Osteoblast (primary cell): ENCODE results near the gene FNBP1. TPM values are rescaled to one million over a fixed set of nuclear protein-coding genes. Genes with fewer than 3 reads are reported as not detected.

Source experiments
- DNase-seq: peaks from one replicate; pipeline ENCODE4 v3.0.0; 2011; ENCODE audit warnings: low spot score, mixed read lengths; ENCODE audit not compliant: insufficient read length; ENCODE audit errors: missing footprints
- H2AFZ ChIP-seq: 2 replicates; pipeline ENCODE4 v1.6.0; 2011; ENCODE audit warnings: mild to moderate bottlenecking, low read length
- H3K27ac ChIP-seq: 2 replicates; pipeline ENCODE4 v1.5.1; 2011; ENCODE audit warnings: mild to moderate bottlenecking, low read depth, low read length, moderate library complexity
- H3K27me3 ChIP-seq: 2 replicates; pipeline ENCODE4 v1.6.0; 2012; ENCODE audit warnings: mild to moderate bottlenecking, control low read depth, inconsistent platforms, low read length, moderate library complexity; ENCODE audit not compliant: insufficient read depth
- H3K36me3 ChIP-seq: 2 replicates; pipeline ENCODE4 v1.5.1; 2011; ENCODE audit warnings: mild to moderate bottlenecking, low read length, control low read depth, moderate library complexity; ENCODE audit not compliant: insufficient read depth
- H3K4me1 ChIP-seq: 2 replicates; pipeline ENCODE4 v1.5.1; 2011; ENCODE audit warnings: mild to moderate bottlenecking, low read length, control low read depth, moderate library complexity; ENCODE audit not compliant: insufficient read depth
- H3K4me2 ChIP-seq: 2 replicates; pipeline ENCODE4 v1.6.0; 2011; ENCODE audit warnings: mild to moderate bottlenecking, low read length; ENCODE audit not compliant: insufficient read depth
- H3K4me3 ChIP-seq: fragments of 200-600 bp; sonication (generic); 3 replicates; pipeline ENCODE4 v1.5.1; 2012; ENCODE audit warnings: mild to moderate bottlenecking, low read length, inconsistent platforms; ENCODE audit not compliant: insufficient read depth
- H3K79me2 ChIP-seq: 2 replicates; pipeline ENCODE4 v1.6.0; 2012; ENCODE audit warnings: mild to moderate bottlenecking, low read length, control low read depth, inconsistent platforms; ENCODE audit not compliant: insufficient read depth
- H3K9me3 ChIP-seq: 2 replicates; pipeline ENCODE4 v1.5.1; 2011; ENCODE audit warnings: low read depth, low read length, control low read depth
- H4K20me1 ChIP-seq: 2 replicates; pipeline ENCODE4 v1.6.0; 2012; ENCODE audit warnings: mild to moderate bottlenecking, low read length, control low read depth; ENCODE audit not compliant: insufficient read depth
- total RNA-seq: library from RNA; depleted of rRNA; stranded (reverse); fragments of >200 nt; gene quantifications from 2 replicates; pipeline ENCODE4 v1.2.3, GENCODE V29; 2012
- TF ChIP-seq, protein P1 (sequence below): IDR thresholded peaks from 2 replicates; pipeline ENCODE4 v1.5.1; 2011; ENCODE audit warnings: mild to moderate bottlenecking, low read depth, low read length, moderate library complexity; ENCODE audit errors: extremely low read depth

FNBP1 gene
- total RNA-seq, 1 donor = 31.8 TPM

DNA sequence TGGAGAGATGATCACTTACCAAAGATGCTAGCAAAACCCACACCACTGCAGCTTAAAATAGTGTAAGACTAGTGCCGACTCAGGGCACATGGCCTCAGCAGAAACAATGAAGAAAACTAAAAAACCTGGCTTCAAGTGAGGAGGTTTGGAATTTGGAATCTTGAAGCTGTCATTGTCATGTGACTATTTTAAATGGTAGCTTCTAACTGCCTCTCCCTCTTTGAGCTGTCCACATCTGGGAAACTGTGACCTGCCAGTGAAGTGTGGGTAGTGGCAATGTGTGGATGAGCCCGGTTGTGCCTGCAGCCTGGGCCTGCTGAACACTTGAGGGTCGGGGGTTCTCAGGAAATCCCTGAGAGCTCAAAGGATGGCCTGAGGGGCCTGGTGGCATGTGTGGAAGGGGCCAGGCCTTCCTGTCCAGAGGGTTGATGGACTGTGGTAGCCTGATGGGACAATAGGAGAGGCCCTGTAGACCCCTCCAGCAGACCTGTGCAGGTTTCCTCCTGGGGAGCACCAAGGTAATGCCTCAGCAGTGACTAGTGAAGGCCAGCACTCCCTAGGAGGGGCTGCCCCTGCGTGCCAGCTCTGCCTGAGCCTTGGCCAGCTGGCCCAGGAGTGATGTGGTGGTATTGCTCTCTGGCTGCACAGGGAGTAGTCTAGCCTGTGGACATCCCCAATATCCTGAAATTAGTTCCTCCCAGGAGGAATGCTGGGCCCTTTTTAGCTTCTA lies 194.1 kb downstream of the FNBP1 start:
- H4K20me1 ChIP-seq = peaks cover 14% of the 10 kb centered on the region
- no peaks in the 10 kb centered on the region for H3K9me3 ChIP-seq
- H3K27me3 ChIP-seq = no peaks in the 10 kb centered on the region
- H2AFZ ChIP-seq = no peak overlapping the region
- no peak for DNase-seq
- peaks cover 5% of the 10 kb centered on the region for H3K79me2 ChIP-seq
- peaks cover 25% of the 10 kb centered on the region for H3K36me3 ChIP-seq
- peaks cover 20% of the 10 kb centered on the region for H3K4me1 ChIP-seq
- no peak overlapping the region for H3K27ac ChIP-seq
- TF ChIP-seq, protein P1, sequence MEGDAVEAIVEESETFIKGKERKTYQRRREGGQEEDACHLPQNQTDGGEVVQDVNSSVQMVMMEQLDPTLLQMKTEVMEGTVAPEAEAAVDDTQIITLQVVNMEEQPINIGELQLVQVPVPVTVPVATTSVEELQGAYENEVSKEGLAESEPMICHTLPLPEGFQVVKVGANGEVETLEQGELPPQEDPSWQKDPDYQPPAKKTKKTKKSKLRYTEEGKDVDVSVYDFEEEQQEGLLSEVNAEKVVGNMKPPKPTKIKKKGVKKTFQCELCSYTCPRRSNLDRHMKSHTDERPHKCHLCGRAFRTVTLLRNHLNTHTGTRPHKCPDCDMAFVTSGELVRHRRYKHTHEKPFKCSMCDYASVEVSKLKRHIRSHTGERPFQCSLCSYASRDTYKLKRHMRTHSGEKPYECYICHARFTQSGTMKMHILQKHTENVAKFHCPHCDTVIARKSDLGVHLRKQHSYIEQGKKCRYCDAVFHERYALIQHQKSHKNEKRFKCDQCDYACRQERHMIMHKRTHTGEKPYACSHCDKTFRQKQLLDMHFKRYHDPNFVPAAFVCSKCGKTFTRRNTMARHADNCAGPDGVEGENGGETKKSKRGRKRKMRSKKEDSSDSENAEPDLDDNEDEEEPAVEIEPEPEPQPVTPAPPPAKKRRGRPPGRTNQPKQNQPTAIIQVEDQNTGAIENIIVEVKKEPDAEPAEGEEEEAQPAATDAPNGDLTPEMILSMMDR = no peak
- no peak overlapping the region for H3K4me2 ChIP-seq
- H3K4me3 ChIP-seq = no peak overlapping the region

DNA sequence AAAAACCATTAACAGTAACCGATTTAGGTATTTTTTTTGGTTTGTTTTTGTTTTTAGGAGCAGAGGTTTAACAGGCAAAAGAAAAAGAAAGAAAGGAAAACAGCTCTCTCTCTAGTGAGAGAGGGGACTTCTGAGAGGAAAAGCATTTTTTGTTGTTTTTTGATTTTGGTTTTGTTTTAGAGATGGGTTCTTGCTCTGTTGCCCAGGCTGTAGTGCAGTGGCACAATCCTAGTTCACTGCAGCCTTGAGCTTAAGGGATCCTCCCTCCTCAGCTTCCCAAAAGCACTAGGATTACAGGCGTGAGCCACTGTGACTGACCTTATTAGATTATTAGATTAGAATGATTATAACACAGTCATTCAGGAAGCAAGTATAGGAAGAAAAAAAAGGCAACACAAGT lies 197.6 kb downstream of the FNBP1 start:
- peaks cover 9% of the 10 kb centered on the region for H3K4me1 ChIP-seq

DNA sequence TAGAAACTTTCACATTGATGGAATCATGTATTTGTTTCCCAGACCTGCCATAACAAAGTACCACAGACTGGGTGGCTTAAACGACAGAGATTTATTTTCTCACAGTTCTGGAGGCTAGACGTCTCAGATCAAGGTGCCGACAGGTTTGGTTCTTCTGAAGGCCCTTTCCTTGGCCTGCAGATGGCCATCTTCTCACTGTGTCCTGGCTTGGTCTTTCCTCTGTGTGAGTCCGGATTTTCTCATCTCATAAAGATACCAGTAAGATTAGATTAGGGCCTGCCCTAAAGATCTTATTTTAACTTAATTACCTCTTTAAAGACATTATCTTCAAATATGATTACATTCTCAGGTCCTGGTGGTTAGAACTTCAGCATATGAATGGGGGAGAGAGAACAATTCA lies 201.9 kb downstream of the FNBP1 start:
- Histone ChIP-seq H3K36me3 (peaks cover 12% of the 10 kb centered on the region), H3K9me3 (no peaks in the 10 kb centered on the region), H3K4me1 (peaks cover 26% of the 10 kb centered on the region), H3K79me2 (peaks cover 56% of the 10 kb centered on the region), H3K27me3 (no peaks in the 10 kb centered on the region), H3K27ac (no peak overlapping the region), H2AFZ (no peak overlapping the region), H3K4me3 (no peak overlapping the region), H4K20me1 (peaks cover 17% of the 10 kb centered on the region), H3K4me2 (no peak overlapping the region)
- TF ChIP-seq, protein P1 = no peak
- DNase-seq = no peak

More for the DNA sequence above, 197.6 kb downstream of the FNBP1 start:
- Histone ChIP-seq H4K20me1 (peaks cover 15% of the 10 kb centered on the region), H3K27ac (no peak overlapping the region), H3K79me2 (peaks cover 27% of the 10 kb centered on the region), H3K4me3 (no peak overlapping the region), H3K9me3 (no peaks in the 10 kb centered on the region), H3K36me3 (peaks cover 12% of the 10 kb centered on the region), H3K4me2 (no peak overlapping the region), H2AFZ (no peak overlapping the region), H3K27me3 (no peaks in the 10 kb centered on the region)
- DNase-seq = no peak
- TF ChIP-seq, protein P1 = no peak

DNA sequence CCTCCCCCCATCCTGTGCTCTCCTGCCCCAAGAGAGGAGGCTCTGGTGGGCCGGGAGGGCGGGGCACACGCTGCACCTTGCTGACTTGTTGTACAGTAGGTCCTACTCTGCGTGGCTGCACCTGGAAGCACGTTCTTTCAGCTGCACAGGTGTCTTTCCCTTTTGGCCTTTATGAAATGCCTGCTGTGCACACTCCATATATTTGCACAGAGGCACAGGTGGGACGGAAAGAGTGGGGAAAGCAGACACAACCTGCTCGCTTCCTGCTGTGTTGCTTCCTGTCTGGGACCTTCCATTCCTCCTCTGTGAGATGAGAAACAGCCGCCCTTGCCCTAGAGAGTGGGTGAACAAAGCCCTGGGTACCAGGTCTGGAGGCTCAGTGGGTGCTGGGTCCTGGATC lies 203.0 kb downstream of the FNBP1 start:
- peaks cover 28% of the 10 kb centered on the region for H3K4me1 ChIP-seq
- H2AFZ ChIP-seq = no peak overlapping the region
- no peak overlapping the region for H3K27ac ChIP-seq
- no peak for DNase-seq
- no peaks in the 10 kb centered on the region for H3K9me3 ChIP-seq
- H4K20me1 ChIP-seq = peaks cover 17% of the 10 kb centered on the region
- H3K4me3 ChIP-seq = no peak overlapping the region
- peaks cover 61% of the 10 kb centered on the region for H3K79me2 ChIP-seq
- H3K36me3 ChIP-seq = peaks cover 12% of the 10 kb centered on the region
- TF ChIP-seq, protein P1 = no peak
- H3K4me2 ChIP-seq = no peak overlapping the region
- no peaks in the 10 kb centered on the region for H3K27me3 ChIP-seq
